BLaER1 (cell line): ENCODE measurements around the gene SRMS.
A peak's percentile ranks its signal among the peaks of the same experiment; 100 is the strongest.

ENCODE experiments used
- H3K27ac ChIP-seq: shearing (Covaris generic); formaldehyde crosslinking; 2 replicates; pipeline ENCODE4 v1.8.1; 2022
- H3K27me3 ChIP-seq: shearing (Covaris generic); formaldehyde crosslinking; 2 replicates; pipeline ENCODE4 v1.8.1; 2022
- H3K36me3 ChIP-seq: shearing (Covaris generic); formaldehyde crosslinking; 2 replicates; pipeline ENCODE4 v1.8.1; 2022
- H3K4me1 ChIP-seq: shearing (Covaris generic); formaldehyde crosslinking; 2 replicates; pipeline ENCODE4 v1.8.1; 2022
- H3K4me2 ChIP-seq: shearing (Covaris generic); formaldehyde crosslinking; 2 replicates; pipeline ENCODE4 v1.8.1; 2022
- H3K4me3 ChIP-seq: shearing (Covaris generic); formaldehyde crosslinking; 2 replicates; pipeline ENCODE4 v1.8.1; 2022
- H3K9ac ChIP-seq: shearing (Covaris generic); formaldehyde crosslinking; 2 replicates; pipeline ENCODE4 v1.8.1; 2022
- H3K9me3 ChIP-seq: shearing (Covaris generic); formaldehyde crosslinking; 2 replicates; pipeline ENCODE4 v1.8.1; 2022
- H4K20me1 ChIP-seq: shearing (Covaris generic); formaldehyde crosslinking; 2 replicates; pipeline ENCODE4 v1.8.1; 2022
- Cebpa-rat ChIP-seq: shearing (Covaris generic); IDR thresholded peaks from 2 replicates; pipeline ENCODE4 v1.8.1; 2022

Gene SRMS

DNA sequence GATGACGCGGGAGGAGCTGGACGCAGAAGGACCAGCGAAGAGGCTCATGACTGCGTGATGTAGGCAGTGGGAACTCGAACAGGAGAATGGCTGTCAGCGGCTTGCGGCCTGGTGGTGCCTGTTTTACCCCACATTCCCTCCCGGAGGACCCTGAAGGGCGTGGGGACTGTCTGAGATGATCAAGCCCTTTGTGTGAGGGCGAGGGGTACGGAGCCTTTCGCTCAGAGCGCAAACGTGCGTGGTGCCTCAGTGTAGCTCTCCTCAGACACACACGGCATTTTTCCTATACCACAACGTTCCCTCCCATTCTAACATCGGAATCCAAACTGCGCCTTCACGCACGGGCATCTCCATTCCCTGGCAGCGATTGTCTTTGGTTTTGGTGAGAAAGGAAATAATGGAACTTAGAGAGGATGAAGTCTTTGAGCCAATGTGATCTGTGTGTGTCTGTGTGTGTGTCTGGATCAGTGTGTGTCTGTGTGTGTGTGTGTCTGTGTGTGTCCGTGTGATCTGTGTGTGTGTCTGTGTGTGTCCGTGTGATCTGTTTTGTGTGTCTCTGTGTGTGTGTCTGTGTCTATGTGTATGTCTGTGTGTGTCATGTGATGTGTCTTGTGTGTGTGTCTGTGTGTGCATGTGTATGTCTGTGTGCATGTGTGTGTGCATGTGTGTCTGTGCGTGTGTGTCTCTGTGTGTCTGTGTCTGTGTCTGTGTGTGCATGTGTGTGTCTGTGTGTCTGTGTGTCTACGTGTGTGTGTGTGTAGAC is 15.7 kb downstream of the SRMS start:
- no peaks in the 10 kb centered on the region for H3K36me3 ChIP-seq
- no peak overlapping the region for H3K9ac ChIP-seq
- H3K4me1 ChIP-seq, result peaks cover 57% of the 10 kb centered on the region
- H3K27ac ChIP-seq, result no peak overlapping the region
- H3K4me3 ChIP-seq, result no peak overlapping the region
- H3K27me3 ChIP-seq, result peaks cover 17% of the 10 kb centered on the region; the same call in 1 of the 2 replicates
- H3K9me3 ChIP-seq, result no peaks in the 10 kb centered on the region
- H3K4me2 ChIP-seq, result peak overlapping the region; percentile 77
- TF ChIP-seq Cebpa-rat, result no peak
- H4K20me1 ChIP-seq, result peaks cover 9% of the 10 kb centered on the region; the same call in 1 of the 2 replicates

DNA sequence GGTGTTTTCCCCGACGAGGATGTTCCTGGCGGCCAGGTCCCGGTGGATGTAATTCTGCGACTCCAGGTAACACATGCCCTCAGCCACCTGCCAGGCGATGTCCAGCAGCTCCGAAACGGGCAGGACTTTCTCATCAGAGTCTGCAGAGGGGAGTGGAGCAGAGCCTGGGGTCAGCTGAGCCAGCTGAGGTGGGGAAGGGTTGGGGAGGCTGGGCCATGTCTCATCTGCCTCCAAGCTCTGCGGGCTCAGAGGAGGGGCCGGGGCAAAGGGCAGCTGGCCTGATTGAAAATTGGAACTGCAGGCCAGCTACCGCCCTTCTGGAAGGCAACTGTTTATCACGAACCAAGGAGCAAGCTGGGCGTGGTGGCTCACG is 16.8 kb downstream of the SRMS start:
- Histone ChIP-seq H3K4me2 (no peak overlapping the region), H3K9me3 (no peaks in the 10 kb centered on the region), H3K27me3 (peaks cover 17% of the 10 kb centered on the region; the same call in 1 of the 2 replicates), H3K9ac (no peak overlapping the region), H3K4me3 (no peak overlapping the region), H4K20me1 (peaks cover 18% of the 10 kb centered on the region; the same call in 1 of the 2 replicates), H3K4me1 (peaks cover 54% of the 10 kb centered on the region), H3K27ac (no peak overlapping the region), H3K36me3 (no peaks in the 10 kb centered on the region)
- TF ChIP-seq Cebpa-rat, result no peak

GRCh38 chr20:63529861-63530787 is 17.4 kb downstream of the SRMS start:
- H3K9me3 ChIP-seq, result no peaks in the 10 kb centered on the region
- no peak overlapping the region for H3K4me2 ChIP-seq
- H3K36me3 ChIP-seq, result no peaks in the 10 kb centered on the region
- H3K4me3 ChIP-seq, result no peak overlapping the region
- H3K9ac ChIP-seq, result no peak overlapping the region
- H3K4me1 ChIP-seq, result peaks cover 55% of the 10 kb centered on the region
- TF ChIP-seq Cebpa-rat, result no peak
- peaks cover 14% of the 10 kb centered on the region; the same call in 1 of the 2 replicates for H3K27me3 ChIP-seq
- H3K27ac ChIP-seq, result no peak overlapping the region
- peaks cover 24% of the 10 kb centered on the region for H4K20me1 ChIP-seq

GRCh38 chr20:63529180-63529860 is 18.2 kb downstream of the SRMS start:
- no peak for TF ChIP-seq Cebpa-rat
- H3K9me3 ChIP-seq, result no peaks in the 10 kb centered on the region
- H3K4me2 ChIP-seq, result no peak overlapping the region
- H3K9ac ChIP-seq, result no peak overlapping the region
- peaks cover 55% of the 10 kb centered on the region for H3K4me1 ChIP-seq
- H3K36me3 ChIP-seq, result no peaks in the 10 kb centered on the region
- H3K27me3 ChIP-seq, result peaks cover 6% of the 10 kb centered on the region; the same call in 1 of the 2 replicates
- H3K4me3 ChIP-seq, result no peak overlapping the region
- H3K27ac ChIP-seq, result no peak overlapping the region
- H4K20me1 ChIP-seq, result peaks cover 32% of the 10 kb centered on the region

GRCh38 chr20:63527184-63527583 is 20.4 kb downstream of the SRMS start:
- no peak for TF ChIP-seq Cebpa-rat
- Histone ChIP-seq H3K9ac (no peak overlapping the region), H3K27me3 (0 out of 2 replicates have a peak, but pooled peaks cover 3% of the 10 kb centered on the region), H4K20me1 (peaks cover 49% of the 10 kb centered on the region), H3K27ac (no peak overlapping the region), H3K36me3 (peaks cover 18% of the 10 kb centered on the region), H3K4me2 (no peak overlapping the region), H3K4me1 (peaks cover 46% of the 10 kb centered on the region), H3K9me3 (peaks cover 11% of the 10 kb centered on the region), H3K4me3 (no peak overlapping the region)

- TF ChIP-seq Cebpa-rat, result no peak
- H3K4me2 ChIP-seq, result peak overlapping the region; percentile 36
- H3K9me3 ChIP-seq, result peaks cover 11% of the 10 kb centered on the region
- peaks cover 48% of the 10 kb centered on the region for H3K4me1 ChIP-seq
- no peak overlapping the region for H3K27ac ChIP-seq
- H3K9ac ChIP-seq, result no peak overlapping the region
- no peaks in the 10 kb centered on the region for H3K27me3 ChIP-seq
- H4K20me1 ChIP-seq, result peaks cover 61% of the 10 kb centered on the region
- H3K36me3 ChIP-seq, result peaks cover 21% of the 10 kb centered on the region
- no peak overlapping the region for H3K4me3 ChIP-seq
These were observed 21.6 kb downstream of the SRMS start for GRCh38 chr20:63525971-63526370.

DNA sequence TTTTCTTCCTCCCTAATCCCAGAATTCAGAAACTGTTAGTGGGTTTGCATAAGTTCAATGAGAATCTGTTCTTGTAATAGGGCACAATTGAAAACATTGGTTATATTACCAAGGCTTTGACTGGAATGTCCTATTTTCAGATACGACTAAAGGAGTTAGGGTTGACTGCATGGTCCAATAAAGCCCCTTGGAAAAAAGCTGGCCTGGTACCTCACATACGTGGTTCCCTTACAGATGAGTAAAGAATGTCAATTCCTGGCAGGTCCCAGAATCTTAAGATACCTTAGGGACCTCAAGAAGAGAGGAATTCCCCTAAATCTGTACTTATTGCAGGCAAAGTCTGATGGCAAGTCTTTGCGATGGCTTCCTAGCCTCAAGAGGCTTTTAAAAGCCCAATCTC is 22.4 kb downstream of the SRMS start:
- H3K27me3 ChIP-seq, result no peaks in the 10 kb centered on the region
- no peak overlapping the region for H3K4me3 ChIP-seq
- H3K9ac ChIP-seq, result no peak overlapping the region
- H3K27ac ChIP-seq, result no peak overlapping the region
- H3K4me2 ChIP-seq, result 0 out of 2 replicates have a peak overlapping the region, but pooled peaks have one; percentile 1
- H3K9me3 ChIP-seq, result peaks cover 11% of the 10 kb centered on the region
- peaks cover 21% of the 10 kb centered on the region for H3K36me3 ChIP-seq
- peaks cover 61% of the 10 kb centered on the region for H4K20me1 ChIP-seq
- no peak for TF ChIP-seq Cebpa-rat
- H3K4me1 ChIP-seq, result peaks cover 42% of the 10 kb centered on the region

DNA sequence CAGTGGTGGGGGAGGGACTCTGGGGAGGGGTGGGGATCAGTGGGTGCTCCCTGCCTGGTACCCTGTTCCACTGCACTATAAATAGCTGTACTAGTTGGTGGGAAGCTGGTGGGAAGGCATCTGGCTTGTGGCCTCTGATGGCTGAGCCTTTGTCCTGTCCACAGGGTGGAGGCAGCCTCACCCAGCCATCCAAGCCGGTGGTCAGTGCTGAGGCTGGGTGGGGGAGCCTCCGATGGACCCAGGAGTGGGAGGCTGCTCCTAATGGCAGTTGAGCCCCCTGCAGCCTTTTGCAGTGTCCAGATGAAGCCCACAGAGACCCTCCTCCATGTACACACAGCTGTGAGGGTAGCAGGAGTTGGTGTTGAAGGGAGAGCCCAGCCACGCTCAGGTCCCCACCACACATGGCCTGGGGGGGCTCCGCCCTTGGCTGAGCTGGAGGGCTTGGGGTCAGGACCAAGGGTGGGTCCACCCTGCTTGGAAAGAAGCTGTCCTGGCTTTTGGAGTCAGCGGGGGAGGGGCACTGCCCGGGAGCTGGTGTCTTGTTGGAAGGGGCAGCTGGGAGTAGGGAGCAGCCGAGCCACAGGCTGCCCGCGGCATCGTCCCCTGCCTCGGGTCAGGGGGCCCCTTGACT is 24.5 kb downstream of the SRMS start:
- no peak overlapping the region for H3K4me2 ChIP-seq
- H3K36me3 ChIP-seq, result peaks cover 21% of the 10 kb centered on the region
- H3K4me1 ChIP-seq, result peaks cover 58% of the 10 kb centered on the region
- TF ChIP-seq Cebpa-rat, result no peak
- peaks cover 61% of the 10 kb centered on the region for H4K20me1 ChIP-seq
- H3K9me3 ChIP-seq, result peaks cover 11% of the 10 kb centered on the region
- no peaks in the 10 kb centered on the region for H3K27me3 ChIP-seq
- H3K27ac ChIP-seq, result no peak overlapping the region
- H3K9ac ChIP-seq, result no peak overlapping the region
- H3K4me3 ChIP-seq, result no peak overlapping the region
